HEK293 (cell line): ENCODE results near the gene OLIG1.

Experiments
- CTCF ChIA-PET: fragments of 350-600 bp; formaldehyde crosslinking; extraction: SDS; loops from one replicate; lab custom pipeline; 2021; ENCODE audit warnings: antibody characterized with exemption; lab: Yijun Ruan, JAX
- POLR2A ChIA-PET: fragments of 300-600 bp; formaldehyde crosslinking; extraction: SDS; loops from one replicate; lab custom pipeline; 2020; ENCODE audit warnings: antibody characterized with exemption, inconsistent platforms; lab: Yijun Ruan, JAX
- H3K27ac ChIP-seq: fragments of 200-500 bp; sonication (Bioruptor generic); 2 replicates; pipeline ENCODE4 v1.5.1; 2014; ENCODE audit warnings: low read depth, low read length, control low read depth, inconsistent platforms; ENCODE audit errors: extremely low read depth
- H3K36me3 ChIP-seq, 2 experiments: fragments of 200-500 bp in 1 of 2; sonication (Bioruptor generic) in 1 of 2; 1 replicate in 1 of 2; 2 replicates in 1 of 2; pipeline ENCODE4 v1.5.1; 2014 to 2017; ENCODE audit warnings: inconsistent platforms in 2 of 2, low read length in 2 of 2; ENCODE audit not compliant: control insufficient read depth in 2 of 2, insufficient read depth in 1 of 2
- H3K4me1 ChIP-seq: fragments of 200-500 bp; sonication (Bioruptor generic); 2 replicates; pipeline ENCODE4 v1.5.1; 2014; ENCODE audit warnings: mild to moderate bottlenecking, low read length, inconsistent platforms; ENCODE audit not compliant: control insufficient read depth, insufficient read depth
- H3K4me3 ChIP-seq: 2 replicates; pipeline ENCODE4 v1.5.1; 2011; ENCODE audit warnings: low read depth, mild to moderate bottlenecking, control low read depth, low read length, moderate library complexity
- H3K9me3 ChIP-seq: fragments of 200-500 bp; sonication (Bioruptor generic); 2 replicates; pipeline ENCODE4 v1.5.1; 2014; ENCODE audit warnings: low read depth, low read length, inconsistent platforms; ENCODE audit not compliant: control insufficient read depth, insufficient read depth
- CTCF ChIP-seq: fragments of 450-650 bp; formaldehyde crosslinking; IDR thresholded peaks from 2 replicates; pipeline ENCODE4 v1.5.1; 2016; ENCODE audit warnings: missing biosample characterization, missing genetic modification characterization
- HOXD13 ChIP-seq: sonication (generic); formaldehyde crosslinking; IDR thresholded peaks from 2 replicates; pipeline ENCODE4 v1.8.0; 2022; ENCODE audit warnings: missing genetic modification reagents, borderline replicate concordance
- KLF8 ChIP-seq: fragments of 450-650 bp; formaldehyde crosslinking; IDR thresholded peaks from 2 replicates; pipeline ENCODE4 v1.5.1; 2016; ENCODE audit warnings: missing biosample characterization, missing genetic modification characterization
- SETDB1 ChIP-seq: IDR thresholded peaks from one replicate; pipeline ENCODE4 v1.6.1; 2017; ENCODE audit warnings: mild to moderate bottlenecking, low read length, moderate library complexity, mixed read lengths; ENCODE audit not compliant: insufficient read length
- TSHZ1 ChIP-seq: fragments of 450-650 bp; formaldehyde crosslinking; IDR thresholded peaks from 2 replicates; pipeline ENCODE4 v1.5.1; 2016; ENCODE audit warnings: missing biosample characterization, missing genetic modification characterization, borderline replicate concordance
- ZBTB6 ChIP-seq: fragments of 450-650 bp; formaldehyde crosslinking; IDR thresholded peaks from 2 replicates; pipeline ENCODE4 v1.5.1; 2017; ENCODE audit warnings: missing biosample characterization, missing genetic modification characterization
- ZBTB8A ChIP-seq: fragments of 450-650 bp; formaldehyde crosslinking; IDR thresholded peaks from 2 replicates; pipeline ENCODE4 v1.5.1; 2016; ENCODE audit warnings: missing biosample characterization, missing genetic modification characterization
- ZEB2 ChIP-seq: fragments of 450-650 bp; formaldehyde crosslinking; IDR thresholded peaks from 2 replicates; pipeline ENCODE4 v1.5.1; 2016; ENCODE audit warnings: missing biosample characterization, missing genetic modification characterization
- ZFP41 ChIP-seq: fragments of 450-650 bp; formaldehyde crosslinking; IDR thresholded peaks from 2 replicates; pipeline ENCODE4 v1.5.1; 2016; ENCODE audit warnings: missing biosample characterization, missing genetic modification characterization, borderline replicate concordance
- ZNF138 ChIP-seq: fragments of 450-650 bp; formaldehyde crosslinking; IDR thresholded peaks from 2 replicates; pipeline ENCODE4 v1.5.1; 2016; ENCODE audit warnings: missing biosample characterization, missing genetic modification characterization, borderline replicate concordance
- ZNF148 ChIP-seq: fragments of 450-650 bp; formaldehyde crosslinking; IDR thresholded peaks from 2 replicates; pipeline ENCODE4 v1.5.0; 2017; ENCODE audit warnings: missing biosample characterization, missing genetic modification characterization, borderline replicate concordance
- ZNF16 ChIP-seq: fragments of 450-650 bp; formaldehyde crosslinking; IDR thresholded peaks from 2 replicates; pipeline ENCODE4 v1.5.1; 2016; ENCODE audit warnings: low read depth, missing biosample characterization, missing genetic modification characterization
- ZNF280C ChIP-seq: fragments of 450-650 bp; formaldehyde crosslinking; IDR thresholded peaks from 2 replicates; pipeline ENCODE4 v1.5.1; 2016; ENCODE audit warnings: missing biosample characterization, missing genetic modification characterization
- ZNF341 ChIP-seq: fragments of 450-650 bp; formaldehyde crosslinking; IDR thresholded peaks from 2 replicates; pipeline ENCODE4; 2016; ENCODE audit warnings: low read depth, missing biosample characterization, missing genetic modification characterization
- ZNF416 ChIP-seq: fragments of 450-650 bp; formaldehyde crosslinking; IDR thresholded peaks from 2 replicates; pipeline ENCODE4 v1.5.1; 2016; ENCODE audit warnings: missing biosample characterization, missing genetic modification characterization
- ZNF501 ChIP-seq: fragments of 450-650 bp; formaldehyde crosslinking; IDR thresholded peaks from 2 replicates; pipeline ENCODE4 v1.5.1; 2016; ENCODE audit warnings: missing biosample characterization, missing genetic modification characterization
- ZNF555 ChIP-seq: fragments of 450-650 bp; formaldehyde crosslinking; conservative IDR thresholded peaks from 2 replicates; pipeline ENCODE4 v1.5.1; 2017; ENCODE audit warnings: missing biosample characterization, mild to moderate bottlenecking, missing genetic modification characterization, inconsistent platforms
- ZNF561 ChIP-seq: fragments of 450-650 bp; IDR thresholded peaks from 2 replicates; pipeline ENCODE4 v1.5.1; 2018; ENCODE audit warnings: missing biosample characterization, missing genetic modification characterization, borderline replicate concordance
- ZNF623 ChIP-seq: fragments of 450-650 bp; formaldehyde crosslinking; IDR thresholded peaks from 2 replicates; pipeline ENCODE4 v1.5.1; 2016; ENCODE audit warnings: missing biosample characterization, missing genetic modification characterization
- ZNF639 ChIP-seq: fragments of 450-650 bp; formaldehyde crosslinking; IDR thresholded peaks from 2 replicates; pipeline ENCODE4 v1.5.1; 2016; ENCODE audit warnings: missing biosample characterization, missing genetic modification characterization
- ZNF660 ChIP-seq: fragments of 450-650 bp; IDR thresholded peaks from 2 replicates; pipeline ENCODE4 v1.5.1; 2018; ENCODE audit warnings: missing biosample characterization, mild to moderate bottlenecking, missing genetic modification characterization
- ZNF692 ChIP-seq: fragments of 450-650 bp; formaldehyde crosslinking; IDR thresholded peaks from 2 replicates; pipeline ENCODE4 v1.5.1; 2016; ENCODE audit warnings: missing biosample characterization, missing genetic modification characterization

OLIG1 gene

GRCh38 chr21:33020558-33021100, 49.3 kb upstream of the OLIG1 start (continued):
- TF ChIP-seq ZNF16 (tag by site-specific recombination) = no peak
- no peak for TF ChIP-seq ZEB2 (tag by site-specific recombination)
- no peak for TF ChIP-seq ZNF639 (tag by site-specific recombination)
- no peak for TF ChIP-seq ZNF692
- TF ChIP-seq, all 188 proteins: peak for 0

- H3K36me3 ChIP-seq = no peaks in the 10 kb centered on the region
- H3K9me3 ChIP-seq = no peaks in the 10 kb centered on the region
- no peaks in the 10 kb centered on the region for H3K4me1 ChIP-seq
- no peak overlapping the region for H3K27ac ChIP-seq
- ChIA-PET POLR2A (no interaction called here), CTCF (interaction anchor here (0.6 to 1.0 kb wide), 5 partner anchors 9 to 431 kb away, joined by 3 to 4 read pairs (median 3); no protein-coding TSS in a partner anchor)
- no peak overlapping the region for H3K4me3 ChIP-seq
- no peak for TF ChIP-seq ZNF341
- TF ChIP-seq ZBTB8A (tag by site-specific recombination) = no peak
- TF ChIP-seq ZNF416 = no peak
- no peak for TF ChIP-seq ZNF623
- no peak for TF ChIP-seq ZNF501 (tag by site-specific recombination)
- TF ChIP-seq ZNF555 (tag by site-specific recombination) = no peak
- TF ChIP-seq ZNF561 = no peak
- TF ChIP-seq ZNF148 (tag by site-specific recombination) = no peak
- no peak for TF ChIP-seq ZFP41
- TF ChIP-seq TSHZ1 = no peak
- no peak for TF ChIP-seq HOXD13 (CRISPR knock-in tag)
- TF ChIP-seq CTCF (tag by site-specific recombination) = no peak
- TF ChIP-seq ZNF280C = no peak
- TF ChIP-seq ZNF660 (tag by site-specific recombination) = no peak
- no peak for TF ChIP-seq KLF8
- no peak for TF ChIP-seq ZBTB6 (tag by site-specific recombination)
- TF ChIP-seq ZNF138 (tag by site-specific recombination) = no peak
- no peak for TF ChIP-seq SETDB1
These were observed 48.8 kb upstream of the OLIG1 start for GRCh38 chr21:33021150-33021549.
